Panc1 (cell line): ENCODE data around the gene PBX1. TPM values are rescaled to one million over a fixed set of nuclear protein-coding genes. Genes with fewer than 3 reads are reported as not detected.

Experiments used
- ATAC-seq: fragments of 200-7000 bp; cut with Tn5 transposase; 2 replicates; pipeline ENCODE4 v1.9.1; 2020; ENCODE audit warnings: mild to moderate bottlenecking, moderate library complexity
- BruUV-seq: library from RNA; stranded (reverse); fragments of 400-500 nt; replicated peaks from 2 replicates; lab custom pipeline; 2021; lab: Mats Ljungman, UMichigan
- CTCF ChIA-PET: fragments of 300-600 bp; sonication (Branson Sonifier 250); formaldehyde crosslinking; loops from one replicate; lab custom pipeline; 2022; ENCODE audit warnings: antibody characterized with exemption; lab: Charles Lee
- POLR2A ChIA-PET: fragments of 300-600 bp; sonication (Branson Sonifier 250); formaldehyde crosslinking; loops from one replicate; lab custom pipeline; 2022; ENCODE audit warnings: antibody characterized with exemption; lab: Charles Lee
- DNase-seq: peaks from one replicate; pipeline ENCODE4 v3.0.0-alpha.2; 2010; ENCODE audit warnings: low read depth, low spot score
- H3K27ac ChIP-seq: 2 replicates; pipeline ENCODE4 v1.5.1; 2011; ENCODE audit warnings: mild to moderate bottlenecking, low read length, inconsistent platforms
- H3K27me3 ChIP-seq: fragments of 200-500 bp; sonication (Bioruptor generic); 2 replicates; pipeline ENCODE4 v1.6.0; 2014; ENCODE audit warnings: low read length, inconsistent platforms; ENCODE audit not compliant: control insufficient read depth, insufficient read depth
- H3K36me3 ChIP-seq: fragments of 200-500 bp; sonication (Bioruptor generic); 2 replicates; pipeline ENCODE4 v1.5.1; 2014; ENCODE audit warnings: inconsistent platforms, mild to moderate bottlenecking, low read length, moderate library complexity; ENCODE audit not compliant: control insufficient read depth, insufficient read depth
- H3K4me1 ChIP-seq: 2 replicates; pipeline ENCODE4 v1.5.1; 2011; ENCODE audit warnings: inconsistent platforms, mild to moderate bottlenecking, low read length, moderate library complexity; ENCODE audit not compliant: control insufficient read depth, insufficient read depth
- H3K4me3 ChIP-seq, 2 experiments: 2 replicates each; pipeline ENCODE4 v1.5.1; 2011 to 2012; ENCODE audit warnings: low read depth in 2 of 2, low read length in 2 of 2, mild to moderate bottlenecking in 2 of 2, inconsistent platforms in 1 of 2, moderate library complexity in 1 of 2
- H3K9me3 ChIP-seq: fragments of 200-500 bp; sonication (Bioruptor generic); 2 replicates; pipeline ENCODE4 v1.5.1; 2014; ENCODE audit warnings: low read depth, mild to moderate bottlenecking, inconsistent platforms, low read length, moderate library complexity; ENCODE audit not compliant: control insufficient read depth, insufficient read depth
- CTCF ChIP-seq: fragments of 450-650 bp; IDR thresholded peaks from 2 replicates; pipeline ENCODE4 v1.5.1; 2017; ENCODE audit warnings: mild to moderate bottlenecking
- POLR2AphosphoS5 ChIP-seq: IDR thresholded peaks from 2 replicates; pipeline ENCODE4 v1.6.1; 2012; ENCODE audit warnings: mild to moderate bottlenecking, low read depth, low read length, moderate library complexity
- REST ChIP-seq, 2 experiments: IDR thresholded peaks; 2 replicates each; pipeline ENCODE4 v1.6.1; 2011 to 2012; ENCODE audit warnings: low read depth in 2 of 2, control low read depth in 1 of 2, low read length in 1 of 2, mild to moderate bottlenecking in 1 of 2, moderate library complexity in 1 of 2; ENCODE audit not compliant: insufficient read depth in 1 of 2
- SIN3A ChIP-seq: IDR thresholded peaks from 2 replicates; pipeline ENCODE4 v1.6.1; 2012; ENCODE audit warnings: low read depth, mild to moderate bottlenecking, low read length, moderate library complexity, borderline replicate concordance; ENCODE audit not compliant: insufficient read depth
- TCF7L2 ChIP-seq: IDR thresholded peaks from 2 replicates; pipeline ENCODE4 v1.6.1; 2011; ENCODE audit warnings: mild to moderate bottlenecking, low read depth, low read length, inconsistent platforms
- in situ Hi-C: cut with HindIII; loops from 2 replicates; pipeline ENCODE4 v1.10.0; 2016; ENCODE audit warnings: low sequenced_read_pairs, low pct_unique_long_range_greater_than_20kb
- intact Hi-C: fragments of 100-400 bp; cut with micrococcal nuclease; formaldehyde crosslinking; loops from one replicate; pipeline ENCODE4 v1.10.0; 2022; ENCODE audit not compliant: unreplicated experiment
- total RNA-seq: library from RNA; stranded (reverse); gene quantifications from one replicate; pipeline ENCODE4 v1.2.1, GENCODE V29; 2021; ENCODE audit not compliant: unreplicated experiment

The PBX1 gene
- total RNA-seq, 1 experiment from 2014 or later = 2.0 TPM

GRCh38 chr1:164756741-164757140, 197.8 kb downstream of the PBX1 start:
- intact Hi-C loops = no loop called here
- Histone ChIP-seq H3K36me3 (no peaks in the 10 kb centered on the region), H3K9me3 (no peaks in the 10 kb centered on the region), H3K27me3 (no peaks in the 10 kb centered on the region), H3K4me1 (no peaks in the 10 kb centered on the region), H3K27ac (no peak overlapping the region), H3K4me3 (no peak overlapping the region)
- TF ChIP-seq REST (IDR thresholded peaks at IDR 0.05; ENCODE audit: insufficient read depth in 1 of 2, low read depth in 2 of 2, low read length in 1 of 2) (no peak), TCF7L2 (no peak), CTCF (no peak), SIN3A (no peak), POLR2AphosphoS5 (no peak)
- ChIA-PET CTCF (interaction anchor here (0.7 kb wide), 1 partner anchor 1435 kb away, joined by 3 read pairs; the partner anchor contains the start of gene NUF2), POLR2A (no interaction called here)
- ATAC-seq (no peak), DNase-seq (no peak)
- BruUV-seq = no TSS peak
- in situ Hi-C loops = no loop called here

GRCh38 chr1:164757625-164758024, 198.6 kb downstream of the PBX1 start:
- BruUV-seq = no TSS peak
- ATAC-seq (no peak), DNase-seq (no peak)
- ChIA-PET CTCF (interaction anchor here (0.7 kb wide), 1 partner anchor 1436 kb away, joined by 3 read pairs; the partner anchor contains the start of gene NUF2), POLR2A (no interaction called here)
- Histone ChIP-seq H3K4me3 (no peak overlapping the region), H3K27ac (no peak overlapping the region), H3K27me3 (no peaks in the 10 kb centered on the region), H3K9me3 (no peaks in the 10 kb centered on the region), H3K36me3 (no peaks in the 10 kb centered on the region), H3K4me1 (no peaks in the 10 kb centered on the region)
- in situ Hi-C loops (no loop called here), intact Hi-C loops (no loop called here)
- TF ChIP-seq SIN3A (no peak), CTCF (no peak), REST (IDR thresholded peaks at IDR 0.05; ENCODE audit: insufficient read depth in 1 of 2, low read depth in 2 of 2, low read length in 1 of 2) (no peak), POLR2AphosphoS5 (no peak), TCF7L2 (no peak)
